Endodermal cell (in vitro differentiated cells): ENCODE measurements around the gene WDR7. TPM values are rescaled to one million over a fixed set of nuclear protein-coding genes. Genes with fewer than 3 reads are reported as not detected.

Experiments
- DNase-seq: peaks from one replicate; pipeline ENCODE4 v3.0.0-alpha.2; 2017
- H3K27ac ChIP-seq: 2 replicates; pipeline ENCODE4 v1.5.1; 2013; ENCODE audit warnings: mild to moderate bottlenecking, low read depth, low read length, moderate library complexity
- H3K27me3 ChIP-seq: 2 replicates; pipeline ENCODE4 v1.6.1; 2013; ENCODE audit warnings: mild to moderate bottlenecking, low read length, moderate library complexity; ENCODE audit not compliant: insufficient read depth, control insufficient read depth, poor library complexity, severe bottlenecking
- H3K36me3 ChIP-seq: 2 replicates; pipeline ENCODE4 v1.7.0; 2013; ENCODE audit warnings: mild to moderate bottlenecking, low read length, moderate library complexity; ENCODE audit not compliant: control insufficient read depth, insufficient read depth
- H3K4me1 ChIP-seq: one replicate; pipeline ENCODE4 v1.7.0; 2013; ENCODE audit warnings: low read length; ENCODE audit not compliant: control insufficient read depth, insufficient read depth
- H3K4me3 ChIP-seq: 2 replicates; pipeline ENCODE4 v1.5.1; 2013; ENCODE audit warnings: mild to moderate bottlenecking, low read length, moderate library complexity
- H3K9ac ChIP-seq: 2 replicates; pipeline ENCODE4 v1.6.1; 2013; ENCODE audit warnings: mild to moderate bottlenecking, low read length, moderate library complexity; ENCODE audit not compliant: poor library complexity, severe bottlenecking; ENCODE audit errors: extremely low read depth
- H3K9me3 ChIP-seq: 2 replicates; pipeline ENCODE4 v1.6.1; 2013; ENCODE audit warnings: mild to moderate bottlenecking, low read length, moderate library complexity; ENCODE audit not compliant: control insufficient read depth
- H3K27ac Mint-ChIP-seq: 2 replicates; pipeline ENCODE4 v1.8.0; 2020; ENCODE audit warnings: mixed read lengths
- H3K27me3 Mint-ChIP-seq: 2 replicates; pipeline ENCODE4 v1.8.0; 2021; ENCODE audit warnings: mild to moderate bottlenecking, mixed read lengths; ENCODE audit not compliant: insufficient read depth
- H3K36me3 Mint-ChIP-seq: 2 replicates; pipeline ENCODE4 v1.8.0; 2020; ENCODE audit warnings: low read depth, mixed read lengths
- H3K4me1 Mint-ChIP-seq: 2 replicates; pipeline ENCODE4 v1.8.0; 2020; ENCODE audit warnings: mixed read lengths
- H3K4me3 Mint-ChIP-seq: 2 replicates; pipeline ENCODE4 v1.8.0; 2020; ENCODE audit warnings: mild to moderate bottlenecking, moderate library complexity, mixed read lengths
- H3K9me3 Mint-ChIP-seq: 2 replicates; pipeline ENCODE4 v1.8.0; 2020; ENCODE audit warnings: mild to moderate bottlenecking, mixed read lengths
- CTCF ChIP-seq: fragments of 200-600 bp; sonication (generic); conservative IDR thresholded peaks from 2 replicates; pipeline ENCODE4 v1.5.0; 2021; ENCODE audit warnings: antibody characterized with exemption, mild to moderate bottlenecking
- WGBS, 2 experiments: methylation state at CpG; one replicate each; pipeline versions ENCODE4 v1.1.5 to v1.1.7; 2013; ENCODE audit warnings: missing lambda C conversion rate in 2 of 2, mixed read lengths in 1 of 2; ENCODE audit not compliant: insufficient coverage in 1 of 2, insufficient read length in 1 of 2; 5-methylcytosine and 5-hydroxymethylcytosine counted together
- total RNA-seq, 2 donors: library from RNA; stranded (reverse); fragmentation: NEBNext Ultra II Directional in 1 of 2; extraction: Animal tissue kit (Norgen Biotek cat#: 25700) in 1 of 2; gene quantifications; 2 replicates in 1 of 2; 3 replicates in 1 of 2; pipeline ENCODE4 v1.2.1, GENCODE V29; 2021

WDR7 gene
- total RNA-seq, 2 donors from 2014 or later, result 17.1 to 22.5 TPM

- no peak for DNase-seq
- Histone ChIP-seq H3K27ac (no peak overlapping the region), H3K4me1 (peaks cover 9% of the 10 kb centered on the region), H3K27me3 (no peaks in the 10 kb centered on the region), H3K9ac (no peak overlapping the region), H3K4me3 (no peak overlapping the region), H3K9me3 (no peaks in the 10 kb centered on the region), H3K36me3 (no peaks in the 10 kb centered on the region)
- peaks cover 20% of the 10 kb centered on the region for H3K36me3 Mint-ChIP-seq
- WGBS, 2 experiments, result 87 to 95% methylated on average over 3 of the region's 3 CpGs
- no peaks in the 10 kb centered on the region for H3K27me3 Mint-ChIP-seq
- no peak overlapping the region for H3K4me3 Mint-ChIP-seq
- no peaks in the 10 kb centered on the region for H3K9me3 Mint-ChIP-seq
- H3K27ac Mint-ChIP-seq, result no peak overlapping the region
- H3K4me1 Mint-ChIP-seq, result peaks cover 21% of the 10 kb centered on the region
- TF ChIP-seq CTCF, result no peak
These were observed 412.5 kb downstream of the WDR7 start for GRCh38 chr18:57063601-57064103.

GRCh38 chr18:57073501-57074187 is 422.5 kb downstream of the WDR7 start:
- H3K36me3 Mint-ChIP-seq, result no peaks in the 10 kb centered on the region
- H3K4me1 Mint-ChIP-seq, result peaks cover 51% of the 10 kb centered on the region

GRCh38 chr18:57075716-57076400 is 424.7 kb downstream of the WDR7 start:
- no peaks in the 10 kb centered on the region for H3K36me3 ChIP-seq
- H3K27me3 ChIP-seq, result no peaks in the 10 kb centered on the region
- peaks cover 2% of the 10 kb centered on the region for H3K27me3 Mint-ChIP-seq
- H3K4me1 ChIP-seq, result peaks cover 6% of the 10 kb centered on the region
- H3K9me3 Mint-ChIP-seq, result no peaks in the 10 kb centered on the region
- no peak for TF ChIP-seq CTCF
- no peak overlapping the region for H3K27ac Mint-ChIP-seq
- no peak overlapping the region for H3K4me3 ChIP-seq
- H3K27ac ChIP-seq, result peak overlapping the region; percentile 47
- no peaks in the 10 kb centered on the region for H3K36me3 Mint-ChIP-seq
- 81% methylated on average over 12 to 17 of the region's 17 CpGs for WGBS, 2 experiments
- no peaks in the 10 kb centered on the region for H3K9me3 ChIP-seq
- no peak overlapping the region for H3K4me3 Mint-ChIP-seq
- H3K4me1 Mint-ChIP-seq, result peaks cover 48% of the 10 kb centered on the region
- DNase-seq, result peak; percentile 58
- H3K9ac ChIP-seq, result no peak overlapping the region

More at GRCh38 chr18:57073501-57074187, 422.5 kb downstream of the WDR7 start:
- no peak overlapping the region for H3K27ac Mint-ChIP-seq
- no peaks in the 10 kb centered on the region for H3K27me3 Mint-ChIP-seq
- Histone ChIP-seq H3K4me3 (no peak overlapping the region), H3K9ac (no peak overlapping the region), H3K27ac (no peak overlapping the region), H3K4me1 (peaks cover 6% of the 10 kb centered on the region), H3K27me3 (no peaks in the 10 kb centered on the region), H3K36me3 (no peaks in the 10 kb centered on the region), H3K9me3 (no peaks in the 10 kb centered on the region)
- TF ChIP-seq CTCF, result no peak
- WGBS, 2 experiments, result 88 to 97% methylated on average over 6 to 7 of the region's 9 CpGs
- H3K4me3 Mint-ChIP-seq, result no peak overlapping the region
- no peak for DNase-seq
- no peaks in the 10 kb centered on the region for H3K9me3 Mint-ChIP-seq
